T-helper 1 cell (primary cell): ENCODE data around the gene PRX.
"Not testable (repeated sequence)": the region's sequence is repeated elsewhere in the genome, so short reads cannot be mapped to it uniquely, and the experiment has no call there.

Source experiments
- DNase-seq, 5 donors: peaks; one replicate each; pipeline ENCODE4 v3.0.0-alpha.2; 2012 to 2020

PRX gene

GRCh38 chr19:40414542-40415535 is 1.7 kb upstream of the PRX start:
- DNase-seq = no peak

- no peak for DNase-seq
These were observed 312 bp downstream of the PRX start for GRCh38 chr19:40412866-40413265.

- DNase-seq = no peak
These were observed 1.1 kb downstream of the PRX start for GRCh38 chr19:40411958-40412499.

- DNase-seq = no peak
These were observed 1.9 kb downstream of the PRX start for GRCh38 chr19:40411125-40411842.

- DNase-seq = no peak
These were observed 3.2 kb downstream of the PRX start for GRCh38 chr19:40410030-40410389.

GRCh38 chr19:40408598-40408925 is 4.6 kb downstream of the PRX start:
- not testable (repeated sequence) for DNase-seq

GRCh38 chr19:40407714-40408597 is 5.2 kb downstream of the PRX start:
- no peak for DNase-seq

GRCh38 chr19:40403262-40403984 is 9.8 kb downstream of the PRX start:
- DNase-seq = peak; percentile 66 to 87 (median 70)

- no peak for DNase-seq
These were observed 12.6 kb downstream of the PRX start for GRCh38 chr19:40400559-40400958.

GRCh38 chr19:40398417-40399131 is 14.6 kb downstream of the PRX start:
- peak; percentile 40 to 63 (median 51) for DNase-seq

GRCh38 chr19:40397568-40397906 is 15.6 kb downstream of the PRX start:
- no peak for DNase-seq

GRCh38 chr19:40396886-40397567 is 16.2 kb downstream of the PRX start:
- DNase-seq = no peak

GRCh38 chr19:40395956-40396355 is 17.2 kb downstream of the PRX start:
- no peak for DNase-seq

- no peak for DNase-seq
These were observed 18.4 kb downstream of the PRX start for GRCh38 chr19:40394816-40395210.

- no peak for DNase-seq
These were observed 19.0 kb downstream of the PRX start for GRCh38 chr19:40393894-40394815.

- no peak for DNase-seq
These were observed 20.2 kb downstream of the PRX start for GRCh38 chr19:40392894-40393517.

- no peak for DNase-seq
These were observed 21.1 kb downstream of the PRX start for GRCh38 chr19:40392123-40392522.

GRCh38 chr19:40390084-40390742 is 23.0 kb downstream of the PRX start, which contains the start of gene HIPK4:
Gene HIPK4 (minus strand): TSS chr19:40390181. CDS start chr19:40389902, 279 bp downstream.
- DNase-seq = no peak
